MM.1S (cell line): ENCODE measurements around the gene KSR2.

Experiments
- CTCF ChIP-seq: fragments of 300-600 bp; sonication (generic); IDR thresholded peaks from 2 replicates; pipeline ENCODE4 v1.5.1; 2016; ENCODE audit warnings: antibody characterized with exemption, low read length, mixed read lengths
- EZH2 ChIP-seq: fragments of 300-600 bp; sonication (generic); optimal IDR thresholded peaks from 2 replicates; pipeline ENCODE3; 2017; ENCODE audit warnings: low read depth, mild to moderate bottlenecking, antibody characterized with exemption, low read length, mixed read lengths
- EZH2phosphoT487 ChIP-seq: fragments of 300-600 bp; sonication (generic); IDR thresholded peaks from 2 replicates; pipeline ENCODE4 v1.6.1; 2018; ENCODE audit warnings: antibody characterized with exemption, low read length

- TF ChIP-seq CTCF: no peak
- no peak for TF ChIP-seq EZH2phosphoT487
- no peak for TF ChIP-seq EZH2
Measured at GRCh38 chr12:117629454-117629853, 339.3 kb downstream of the KSR2 start.
